Muscle layer of colon (tissue), 2 donors: ENCODE results near the gene PNPLA1.

Experiments used
- H3K27ac ChIP-seq: one replicate; pipeline ENCODE4 v1.7.0; 2013; ENCODE audit warnings: low read depth, mild to moderate bottlenecking, low read length, moderate library complexity
- H3K27me3 ChIP-seq, 2 donors: one replicate each; pipeline ENCODE4 v1.7.0; 2013; ENCODE audit warnings: low read length in 2 of 2, mild to moderate bottlenecking in 2 of 2; ENCODE audit not compliant: insufficient read depth in 2 of 2, control insufficient read depth in 1 of 2
- H3K36me3 ChIP-seq: one replicate; pipeline ENCODE4 v1.7.0; 2013; ENCODE audit warnings: mild to moderate bottlenecking, low read length; ENCODE audit not compliant: insufficient read depth
- H3K4me1 ChIP-seq: one replicate; pipeline ENCODE4 v1.7.0; 2013; ENCODE audit warnings: mild to moderate bottlenecking, low read length; ENCODE audit not compliant: insufficient read depth
- H3K4me3 ChIP-seq, 2 donors: one replicate each; pipeline ENCODE4 v1.7.0; 2013; ENCODE audit warnings: low read length in 2 of 2, low read depth in 1 of 2, mild to moderate bottlenecking in 1 of 2, moderate library complexity in 1 of 2
- H3K9ac ChIP-seq: one replicate; pipeline ENCODE4 v1.7.0; 2013; ENCODE audit warnings: low read length
- H3K9me3 ChIP-seq: one replicate; pipeline ENCODE4 v1.7.0; 2013; ENCODE audit warnings: mild to moderate bottlenecking, low read length
- donor health status: abdominal sarcoma.
- donor health status: Adenocarcinoma of cecum.

Gene PNPLA1

DNA sequence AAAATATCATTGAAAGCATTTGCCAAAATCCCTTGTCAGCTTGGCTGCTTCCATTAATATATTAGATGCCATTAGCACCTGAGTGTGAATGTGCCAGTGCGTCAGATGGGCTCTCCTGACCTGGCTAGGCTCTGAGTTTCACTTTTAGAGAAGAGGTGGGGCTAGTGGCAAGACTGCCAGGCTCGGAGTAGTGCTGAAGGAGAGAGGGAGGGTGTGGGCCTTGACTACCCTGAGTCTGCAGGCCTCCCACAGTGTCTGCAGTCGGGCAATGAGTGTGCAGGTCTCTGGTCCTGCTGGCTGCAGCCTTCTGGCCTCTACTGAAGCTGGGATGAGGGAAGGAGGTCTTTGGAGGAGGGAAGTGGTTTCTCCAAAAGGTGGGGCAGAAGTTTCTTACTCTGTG is 34.6 kb upstream of the PNPLA1 start:
- H3K27ac ChIP-seq: no peak overlapping the region
- no peak overlapping the region for H3K4me3 ChIP-seq
- H3K9ac ChIP-seq: no peak overlapping the region
- no peaks in the 10 kb centered on the region for H3K27me3 ChIP-seq
- no peaks in the 10 kb centered on the region for H3K9me3 ChIP-seq
- H3K4me1 ChIP-seq: no peaks in the 10 kb centered on the region
- peaks cover 35% of the 10 kb centered on the region for H3K36me3 ChIP-seq

GRCh38 chr6:36235862-36236261 is 34.0 kb upstream of the PNPLA1 start:
- no peak overlapping the region for H3K9ac ChIP-seq
- no peaks in the 10 kb centered on the region for H3K9me3 ChIP-seq
- H3K27ac ChIP-seq: no peak overlapping the region
- H3K27me3 ChIP-seq: no peaks in the 10 kb centered on the region
- no peaks in the 10 kb centered on the region for H3K4me1 ChIP-seq
- H3K4me3 ChIP-seq: no peak overlapping the region
- H3K36me3 ChIP-seq: peaks cover 30% of the 10 kb centered on the region

GRCh38 chr6:36239774-36240173 is 30.1 kb upstream of the PNPLA1 start:
- Histone ChIP-seq H3K4me1 (no peaks in the 10 kb centered on the region), H3K9me3 (no peaks in the 10 kb centered on the region), H3K36me3 (no peaks in the 10 kb centered on the region), H3K27me3 (no peaks in the 10 kb centered on the region), H3K4me3 (no peak overlapping the region), H3K27ac (no peak overlapping the region), H3K9ac (no peak overlapping the region)

DNA sequence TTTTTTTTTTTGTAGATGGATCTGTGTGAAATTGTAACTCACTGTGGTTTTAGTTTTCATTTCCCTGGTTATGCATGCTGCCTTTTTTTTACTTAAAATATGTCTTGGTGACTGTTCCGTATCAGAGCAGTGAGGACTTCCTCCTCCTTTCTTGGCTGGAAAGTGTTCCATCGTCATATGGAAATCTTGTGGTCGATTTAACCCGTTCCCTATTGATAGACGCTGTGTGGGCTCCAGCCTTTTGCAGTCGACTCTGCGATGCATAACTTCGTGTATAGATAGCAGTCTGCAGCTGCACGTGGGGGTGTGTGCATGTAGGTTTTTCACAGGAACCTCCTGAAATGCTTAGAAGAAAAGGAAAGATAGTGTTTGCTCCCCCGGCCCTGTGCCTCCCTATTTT is 28.1 kb upstream of the PNPLA1 start:
- H3K4me1 ChIP-seq: no peaks in the 10 kb centered on the region
- no peaks in the 10 kb centered on the region for H3K9me3 ChIP-seq
- H3K27me3 ChIP-seq: no peaks in the 10 kb centered on the region
- no peak overlapping the region for H3K4me3 ChIP-seq
- no peak overlapping the region for H3K9ac ChIP-seq
- H3K27ac ChIP-seq: no peak overlapping the region
- no peaks in the 10 kb centered on the region for H3K36me3 ChIP-seq

GRCh38 chr6:36242161-36242560 is 27.7 kb upstream of the PNPLA1 start:
- Histone ChIP-seq H3K4me3 (no peak overlapping the region), H3K9ac (no peak overlapping the region)

DNA sequence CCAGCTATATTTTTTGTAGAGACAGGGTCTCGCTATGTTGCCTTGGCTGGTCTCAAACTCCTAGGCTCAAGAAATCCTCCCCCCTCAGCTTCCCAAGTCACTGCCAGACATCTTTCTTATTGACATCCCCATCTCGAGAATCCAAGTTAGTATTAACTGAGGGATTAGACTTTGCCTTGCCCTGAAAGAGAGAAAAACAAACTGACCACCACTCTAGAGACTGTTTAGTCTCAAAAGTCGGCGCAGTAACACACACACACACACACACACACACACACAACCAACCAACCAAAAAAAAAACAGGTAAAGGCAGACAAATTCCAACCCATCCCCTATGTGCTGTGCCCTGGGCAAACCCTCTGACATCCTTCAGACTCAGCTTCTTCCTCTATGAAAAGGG is 27.2 kb upstream of the PNPLA1 start:
- H3K36me3 ChIP-seq: no peaks in the 10 kb centered on the region
- no peak overlapping the region for H3K9ac ChIP-seq
- no peak overlapping the region for H3K4me3 ChIP-seq
- no peaks in the 10 kb centered on the region for H3K9me3 ChIP-seq
- no peak overlapping the region for H3K27ac ChIP-seq
- H3K27me3 ChIP-seq: no peaks in the 10 kb centered on the region
- H3K4me1 ChIP-seq: peaks cover 3% of the 10 kb centered on the region

More at GRCh38 chr6:36242161-36242560, 27.7 kb upstream of the PNPLA1 start:
- Histone ChIP-seq H3K9me3 (no peaks in the 10 kb centered on the region), H3K36me3 (no peaks in the 10 kb centered on the region), H3K4me1 (no peaks in the 10 kb centered on the region), H3K27me3 (no peaks in the 10 kb centered on the region), H3K27ac (no peak overlapping the region)

DNA sequence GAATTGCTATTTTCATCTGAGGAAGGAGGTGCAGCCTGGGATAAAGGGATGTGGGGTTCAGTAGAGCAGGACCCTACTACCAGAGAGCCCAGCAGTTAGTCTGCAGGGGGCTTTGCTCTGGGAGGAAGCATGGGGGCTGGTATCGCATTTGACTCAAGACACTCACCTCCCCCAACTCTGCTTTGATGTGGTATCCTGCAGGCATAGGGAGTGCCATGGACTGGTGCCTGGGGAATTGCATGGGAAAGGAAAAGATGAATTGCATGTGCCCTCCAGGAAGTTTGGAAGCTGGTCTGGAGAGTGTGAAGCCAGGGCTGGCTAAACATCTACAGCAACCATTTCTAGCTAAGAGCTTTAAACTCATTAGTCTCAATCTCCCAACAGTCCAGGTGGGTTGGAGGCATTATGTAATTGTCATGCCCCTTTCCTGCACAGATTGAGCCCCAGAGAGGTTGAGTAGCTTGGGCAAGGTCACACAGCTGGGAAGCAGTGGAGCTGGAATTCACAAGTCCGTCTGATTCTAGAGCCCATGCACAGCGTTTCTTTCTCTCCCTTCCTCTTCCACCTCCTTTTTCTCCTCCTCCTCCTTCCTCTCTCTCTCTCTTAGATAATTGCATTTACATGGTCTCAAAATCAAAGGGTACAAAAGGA is 26.2 kb upstream of the PNPLA1 start:
- Histone ChIP-seq H3K9me3 (no peaks in the 10 kb centered on the region), H3K9ac (no peak overlapping the region), H3K36me3 (no peaks in the 10 kb centered on the region), H3K4me3 (no peak overlapping the region), H3K27me3 (no peaks in the 10 kb centered on the region), H3K4me1 (peaks cover 6% of the 10 kb centered on the region), H3K27ac (no peak overlapping the region)

- H3K4me3 ChIP-seq: no peak overlapping the region
- H3K36me3 ChIP-seq: no peaks in the 10 kb centered on the region
- no peak overlapping the region for H3K27ac ChIP-seq
- H3K27me3 ChIP-seq: no peaks in the 10 kb centered on the region
- H3K9me3 ChIP-seq: no peaks in the 10 kb centered on the region
- H3K4me1 ChIP-seq: peaks cover 6% of the 10 kb centered on the region
- H3K9ac ChIP-seq: no peak overlapping the region
Observed at GRCh38 chr6:36244641-36245280, 25.1 kb upstream of the PNPLA1 start.

- H3K9me3 ChIP-seq: no peaks in the 10 kb centered on the region
- no peak overlapping the region for H3K4me3 ChIP-seq
- H3K36me3 ChIP-seq: no peaks in the 10 kb centered on the region
- H3K9ac ChIP-seq: no peak overlapping the region
- H3K4me1 ChIP-seq: peaks cover 6% of the 10 kb centered on the region
- H3K27ac ChIP-seq: no peak overlapping the region
- H3K27me3 ChIP-seq: no peaks in the 10 kb centered on the region
Observed at GRCh38 chr6:36245572-36246061, 24.2 kb upstream of the PNPLA1 start.

DNA sequence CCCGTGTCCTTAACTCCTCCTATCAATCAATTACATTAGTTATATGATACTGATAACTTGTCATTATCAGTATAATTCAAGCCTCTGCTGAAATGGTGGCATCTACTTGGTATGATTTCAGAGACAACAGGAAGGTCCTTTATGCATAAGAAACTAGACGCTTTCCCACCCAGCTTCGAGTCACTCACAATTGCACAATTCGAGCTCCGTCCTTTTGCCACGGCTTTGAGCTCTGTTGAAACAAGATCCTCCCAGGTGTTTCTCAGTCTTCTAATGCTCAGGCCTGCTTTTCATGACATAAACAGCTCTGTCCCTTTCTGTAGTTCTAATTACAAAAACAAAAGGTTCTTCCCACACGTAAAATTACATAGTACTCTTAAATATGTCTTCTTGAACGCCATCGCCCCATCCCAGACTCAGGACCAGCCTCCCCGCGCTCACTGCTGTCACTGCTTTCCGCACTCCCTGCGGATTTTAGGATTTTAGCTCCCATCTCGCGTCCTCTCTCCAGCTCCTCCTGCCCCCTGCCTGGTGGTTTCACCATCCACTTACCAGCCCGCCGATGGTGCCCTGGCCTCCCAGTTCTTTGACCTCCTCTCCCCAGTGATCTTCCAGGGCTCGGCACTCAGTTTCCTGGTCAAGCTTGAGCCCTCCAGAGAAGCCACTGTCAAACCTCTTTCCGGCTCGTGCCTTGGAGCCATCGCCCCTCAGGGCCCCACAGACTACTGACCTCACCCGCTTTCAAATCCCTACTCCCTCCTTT is 23.2 kb upstream of the PNPLA1 start:
- H3K36me3 ChIP-seq: no peaks in the 10 kb centered on the region

DNA sequence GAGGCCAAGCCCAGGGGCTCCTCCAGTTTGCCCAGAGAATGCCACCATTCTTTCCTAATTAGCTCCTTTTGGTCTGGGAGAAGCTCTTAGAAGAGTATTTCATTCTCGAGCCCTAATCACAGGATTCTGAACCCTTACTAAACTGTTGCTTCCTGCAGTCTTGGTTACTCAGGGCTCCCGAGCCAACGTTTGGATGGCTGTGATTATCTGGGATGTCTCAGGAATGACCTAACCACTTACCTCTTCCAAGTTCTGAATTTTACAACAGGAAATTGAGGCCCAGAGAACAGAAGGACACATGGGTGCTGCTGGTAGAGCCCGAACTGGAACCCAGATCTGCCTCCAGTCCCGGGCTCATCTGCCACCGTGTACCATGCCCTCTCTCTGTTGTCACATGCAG is 22.2 kb upstream of the PNPLA1 start:
- Histone ChIP-seq H3K4me1 (peaks cover 6% of the 10 kb centered on the region), H3K27ac (no peak overlapping the region), H3K4me3 (no peak overlapping the region), H3K9me3 (no peaks in the 10 kb centered on the region), H3K36me3 (no peaks in the 10 kb centered on the region), H3K9ac (no peak overlapping the region), H3K27me3 (no peaks in the 10 kb centered on the region)

More for the DNA sequence above, 23.2 kb upstream of the PNPLA1 start:
- Histone ChIP-seq H3K27me3 (no peaks in the 10 kb centered on the region), H3K27ac (no peak overlapping the region), H3K9ac (no peak overlapping the region), H3K9me3 (no peaks in the 10 kb centered on the region), H3K4me3 (no peak overlapping the region), H3K4me1 (peaks cover 6% of the 10 kb centered on the region)
